Thyroid gland (tissue), 4 donors: ENCODE data around the gene MGMT. TPM values are rescaled to one million over a fixed set of nuclear protein-coding genes. Genes with fewer than 3 reads are reported as not detected.

ENCODE experiments used
- DNase-seq, 2 donors: peaks; one replicate each; pipeline ENCODE4 v3.0.0-alpha.2; 2019
- H3K27ac ChIP-seq, 3 donors: fragments of 200-600 bp; sonication (generic); 1 replicate in 2 of 3; 2 replicates in 1 of 3; pipeline ENCODE4 v1.5.1; 2016 to 2019; ENCODE audit warnings: mild to moderate bottlenecking in 1 of 3, moderate library complexity in 1 of 3
- H3K27me3 ChIP-seq: fragments of 200-600 bp; sonication (generic); one replicate; pipeline ENCODE4 v1.5.1; 2019
- H3K36me3 ChIP-seq, 2 donors: fragments of 200-600 bp; sonication (generic); one replicate each; pipeline ENCODE4 v1.5.1; 2016 to 2019
- H3K4me1 ChIP-seq, 2 donors: fragments of 200-600 bp; sonication (generic); one replicate each; pipeline ENCODE4 v1.5.1; 2017 to 2019
- H3K4me3 ChIP-seq, 3 donors: fragments of 200-600 bp; sonication (generic); replicated peaks in 1 of 3; 1 replicate in 2 of 3; 2 replicates in 1 of 3; pipeline ENCODE4 v1.5.1; 2016; ENCODE audit warnings: mild to moderate bottlenecking in 1 of 3
- H3K9me3 ChIP-seq: fragments of 200-600 bp; sonication (generic); one replicate; pipeline ENCODE4 v1.5.1; 2017
- CTCF ChIP-seq, 6 experiments: fragments of 200-600 bp in 3 of 6; fragments of 450-650 bp in 3 of 6; sonication (generic) in 3 of 6; IDR thresholded peaks; one replicate each; pipeline ENCODE4 v1.5.1; 2016 to 2019; ENCODE audit warnings: antibody characterized with exemption in 6 of 6, mild to moderate bottlenecking in 2 of 6, inconsistent platforms in 1 of 6, moderate library complexity in 1 of 6
- POLR2A ChIP-seq, 2 donors: fragments of 450-650 bp; IDR thresholded peaks; one replicate each; pipeline ENCODE4 v1.6.1; 2017; ENCODE audit warnings: antibody characterized with exemption in 2 of 2, mild to moderate bottlenecking in 2 of 2, moderate library complexity in 1 of 2
- WGBS, 2 donors: methylation state at CpG; one replicate each; pipeline ENCODE4 v1.1.5; 2017; 5-methylcytosine and 5-hydroxymethylcytosine counted together
- intact Hi-C: fragments of 100-400 bp; cut with DNase I; formaldehyde crosslinking; loops from one replicate; pipeline ENCODE4 v1.15.1; 2023
- total RNA-seq, 4 donors: library from RNA; depleted of rRNA; stranded (reverse); fragments of >200 nt; gene quantifications; one replicate each; pipeline ENCODE4 v1.2.3, GENCODE V29; 2016

Gene MGMT
- total RNA-seq, 4 donors from 2014 or later, result 17.6 to 48.7 (median 30.7) TPM

GRCh38 chr10:129706523-129706922 lies 239.5 kb downstream of the MGMT start:
- TF ChIP-seq CTCF (IDR thresholded peaks at IDR 0.05) (no peak), POLR2A (IDR thresholded peaks at IDR 0.05) (no peak)
- 86 to 94% methylated on average over 11 of the region's 11 CpGs for WGBS, 2 donors
- Histone ChIP-seq H3K4me3 (no peak overlapping the region), H3K36me3 (no peaks in the 10 kb centered on the region), H3K4me1 (peaks cover 5 to 7% of the 10 kb centered on the region in 2 donors), H3K9me3 (no peaks in the 10 kb centered on the region), H3K27me3 (no peaks in the 10 kb centered on the region), H3K27ac (no peak overlapping the region)
- no peak for DNase-seq
- intact Hi-C loops, result no loop called here

- no peaks in the 10 kb centered on the region for H3K9me3 ChIP-seq
- DNase-seq, result peak; percentile 30 to 33
- H3K4me3 ChIP-seq, result no peak overlapping the region
- TF ChIP-seq CTCF (IDR thresholded peaks at IDR 0.05) (no peak), POLR2A (IDR thresholded peaks at IDR 0.05) (no peak)
- H3K4me1 ChIP-seq, result peaks cover 5 to 7% of the 10 kb centered on the region in 2 donors
- WGBS, 2 donors, result 65 to 66% methylated on average over 37 of the region's 37 CpGs
- intact Hi-C loops, result no loop called here
- H3K36me3 ChIP-seq, result no peaks in the 10 kb centered on the region
- H3K27ac ChIP-seq, result no peak overlapping the region
- no peaks in the 10 kb centered on the region for H3K27me3 ChIP-seq
Observed at GRCh38 chr10:129707406-129708388, 240.7 kb downstream of the MGMT start.

- WGBS, 2 donors, result 90 to 94% methylated on average over 7 of the region's 7 CpGs
Observed at GRCh38 chr10:129709101-129709500, 242.1 kb downstream of the MGMT start.

GRCh38 chr10:129709627-129710509 lies 242.8 kb downstream of the MGMT start:
- no peak overlapping the region for H3K4me3 ChIP-seq
- no peak overlapping the region for H3K27ac ChIP-seq
- H3K27me3 ChIP-seq, result no peaks in the 10 kb centered on the region
- H3K4me1 ChIP-seq, result peaks cover 5 to 7% of the 10 kb centered on the region in 2 donors
- no peak for DNase-seq
- H3K36me3 ChIP-seq, result no peaks in the 10 kb centered on the region
- 93 to 94% methylated on average over 13 to 14 of the region's 16 CpGs for WGBS, 2 donors
- H3K9me3 ChIP-seq, result no peaks in the 10 kb centered on the region
- intact Hi-C loops, result no loop called here
- no peak for TF ChIP-seq POLR2A (IDR thresholded peaks at IDR 0.05)
- no peak for TF ChIP-seq CTCF (IDR thresholded peaks at IDR 0.05)

More at GRCh38 chr10:129709101-129709500, 242.1 kb downstream of the MGMT start:
- Histone ChIP-seq H3K4me3 (no peak overlapping the region), H3K4me1 (peaks cover 5 to 7% of the 10 kb centered on the region in 2 donors), H3K9me3 (no peaks in the 10 kb centered on the region), H3K27me3 (no peaks in the 10 kb centered on the region), H3K27ac (no peak overlapping the region), H3K36me3 (no peaks in the 10 kb centered on the region)
- DNase-seq, result no peak
- TF ChIP-seq POLR2A (IDR thresholded peaks at IDR 0.05), result no peak
- no peak for TF ChIP-seq CTCF (IDR thresholded peaks at IDR 0.05)
- intact Hi-C loops, result no loop called here
